HG03520 (cell line): ENCODE results near the gene FOXL1.

ENCODE experiments used
- ATAC-seq: cut with Tn5 transposase; IDR thresholded peaks from one replicate; pipeline ENCODE4 v1.9.1; 2021; ENCODE audit warnings: mild to moderate bottlenecking, moderate library complexity; ENCODE audit not compliant: unreplicated experiment

Gene FOXL1

GRCh38 chr16:86598607-86599565 lies 20.5 kb downstream of the FOXL1 start:
- no peak for ATAC-seq

DNA sequence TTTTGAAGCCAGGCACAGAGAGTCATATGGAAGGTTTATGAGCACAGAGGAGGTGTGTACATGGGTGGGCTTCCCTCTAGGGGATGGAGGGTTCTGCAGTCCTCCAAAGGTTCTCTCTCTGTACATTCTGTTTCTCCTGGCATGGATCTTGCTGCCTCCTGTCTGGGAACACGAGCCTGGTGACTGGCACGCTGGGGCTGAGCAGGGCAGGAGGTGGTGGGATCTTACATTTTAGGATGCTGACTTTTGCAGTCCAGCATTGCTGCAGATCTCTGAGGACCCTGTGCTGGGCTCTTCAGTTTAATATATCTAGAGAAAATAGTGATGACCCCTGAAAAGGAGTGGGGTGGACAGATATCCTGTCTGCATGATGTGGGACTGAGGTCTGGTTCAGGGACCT lies 23.0 kb downstream of the FOXL1 start:
- no peak for ATAC-seq

DNA sequence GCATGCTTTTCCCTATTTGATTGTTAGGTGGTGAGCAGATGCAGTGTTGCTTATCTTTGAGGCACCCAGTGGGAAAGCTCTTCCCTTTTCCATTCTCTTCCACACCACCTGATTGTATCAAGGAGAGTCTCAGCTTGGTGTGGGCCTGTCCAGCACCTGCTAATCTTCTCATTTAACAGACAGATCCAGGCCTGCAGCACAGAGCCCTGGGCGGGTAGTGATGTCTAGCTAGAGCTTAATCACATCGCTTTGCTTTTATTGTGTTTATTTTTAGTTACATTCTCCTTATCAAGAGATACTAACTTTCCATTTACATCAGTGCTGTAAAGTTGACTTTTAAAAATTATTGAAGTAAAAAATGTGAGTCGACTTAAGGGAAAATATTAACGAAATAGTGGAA lies 24.2 kb downstream of the FOXL1 start:
- no peak for ATAC-seq

DNA sequence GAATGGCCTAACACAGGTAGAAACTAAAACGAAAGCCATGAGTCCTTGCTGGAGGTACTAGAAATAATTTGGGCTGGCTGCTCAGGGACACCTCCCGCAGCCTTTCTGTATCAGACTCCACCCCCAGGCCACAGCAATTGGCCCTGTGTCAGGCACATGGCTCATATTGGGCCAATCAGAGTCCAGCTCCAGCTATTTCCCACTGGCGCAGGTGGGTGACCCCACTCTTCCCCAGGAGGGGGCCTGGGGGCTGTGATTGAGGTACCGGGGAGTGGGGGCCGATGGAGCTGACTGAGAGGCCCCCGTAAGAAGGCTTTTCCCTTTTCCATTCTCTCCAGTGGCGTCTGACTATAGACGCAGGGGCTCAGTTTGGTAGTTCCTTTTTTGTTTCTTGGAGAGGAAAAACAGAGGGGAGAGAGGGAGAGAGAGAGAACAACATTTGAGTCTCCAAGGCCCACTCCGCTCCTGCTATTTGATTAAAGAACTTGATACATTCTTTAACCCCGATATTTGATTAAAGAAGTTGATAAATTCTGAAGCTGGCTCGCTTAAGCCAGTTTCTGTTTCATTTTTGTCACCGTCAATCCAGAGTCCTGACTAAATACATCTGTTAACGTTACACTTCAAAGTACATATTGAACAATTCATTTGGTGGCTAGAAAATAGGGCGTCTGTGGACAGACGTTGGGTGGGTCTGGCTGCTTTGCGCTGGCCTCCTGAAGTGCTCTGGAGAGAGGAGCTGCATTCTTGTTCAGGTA lies 26.3 kb downstream of the FOXL1 start:
- ATAC-seq = no peak

DNA sequence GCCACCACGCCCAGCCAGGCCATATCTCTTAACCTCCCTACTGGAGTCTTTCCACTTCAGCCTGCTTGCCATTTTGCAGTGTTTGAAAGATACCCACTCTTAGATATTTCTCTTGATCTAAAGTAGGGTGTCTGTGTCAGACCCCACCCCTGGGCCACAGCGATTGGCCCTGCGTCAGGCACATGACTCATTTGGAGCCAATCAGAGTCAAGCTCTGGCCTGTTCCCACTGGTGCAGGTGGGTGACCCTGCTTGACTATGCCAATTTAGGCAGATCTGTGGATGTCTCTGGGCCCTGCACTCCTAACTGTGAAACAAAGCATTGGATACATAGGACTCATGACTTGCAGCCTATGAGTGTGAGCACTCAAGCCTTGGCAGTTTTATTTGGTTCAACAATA lies 27.6 kb downstream of the FOXL1 start:
- ATAC-seq = no peak

DNA sequence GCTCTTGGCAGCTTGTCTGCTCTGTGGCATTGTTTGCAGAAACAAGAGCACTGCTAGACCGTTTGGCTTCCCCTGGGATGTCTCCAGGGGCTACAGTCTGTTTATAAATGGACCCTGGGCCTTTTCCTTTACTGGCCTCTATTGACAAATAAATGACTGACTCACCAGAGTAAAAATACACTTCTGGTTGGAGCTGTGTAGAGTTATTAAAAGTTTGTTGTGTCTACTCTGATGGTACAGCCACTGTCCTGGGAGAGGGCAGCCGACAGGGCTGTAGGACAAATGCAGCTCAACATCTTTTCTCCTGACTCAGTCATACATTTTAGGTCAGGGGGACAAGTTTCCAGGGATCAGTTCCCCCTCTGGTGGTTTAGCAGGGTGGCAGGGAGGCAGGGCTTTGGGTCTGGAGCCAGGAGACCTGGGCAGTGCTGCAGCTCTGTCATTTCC lies 30.0 kb downstream of the FOXL1 start:
- no peak for ATAC-seq

GRCh38 chr16:86609115-86609514 lies 30.8 kb downstream of the FOXL1 start:
- ATAC-seq = no peak

GRCh38 chr16:86609661-86610060 lies 31.3 kb downstream of the FOXL1 start:
- no peak for ATAC-seq

DNA sequence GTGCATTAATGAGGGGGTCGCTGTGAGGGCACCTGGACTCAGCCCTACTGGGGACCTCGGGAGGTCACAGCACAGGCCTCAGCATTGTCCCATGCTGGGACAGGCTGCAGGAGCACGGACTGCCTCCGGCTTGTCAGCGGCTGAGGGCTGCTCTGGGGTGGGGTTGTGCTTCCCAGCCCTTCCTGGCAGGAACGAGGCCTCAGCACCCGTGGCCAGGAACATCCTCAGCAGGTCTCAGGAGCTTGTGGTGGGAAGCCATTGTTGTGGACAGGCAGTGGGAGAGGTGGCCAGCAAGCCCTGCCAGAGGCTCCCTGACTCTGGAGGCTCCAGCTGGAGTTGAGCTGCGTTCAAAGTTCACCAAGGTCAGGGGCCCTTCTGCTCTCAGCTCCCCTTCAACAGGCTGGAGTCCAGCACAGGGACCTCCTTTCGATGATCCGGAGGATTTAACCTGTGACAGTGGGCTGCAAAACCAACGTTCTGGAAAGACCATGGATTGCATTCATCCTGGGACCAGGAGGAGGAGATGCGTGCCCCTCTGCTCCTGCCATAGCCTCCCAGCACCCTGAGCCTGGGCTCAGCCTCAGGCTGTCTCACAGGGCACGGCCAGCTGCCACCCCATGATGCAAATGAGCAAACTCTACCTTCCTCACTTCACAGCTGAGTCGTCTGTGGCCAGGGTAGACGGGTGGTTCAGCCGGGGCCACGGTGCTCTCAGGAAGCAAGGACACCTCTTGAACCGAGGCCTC lies 32.6 kb downstream of the FOXL1 start:
- no peak for ATAC-seq

GRCh38 chr16:86611525-86611855 lies 33.1 kb downstream of the FOXL1 start:
- no peak for ATAC-seq

DNA sequence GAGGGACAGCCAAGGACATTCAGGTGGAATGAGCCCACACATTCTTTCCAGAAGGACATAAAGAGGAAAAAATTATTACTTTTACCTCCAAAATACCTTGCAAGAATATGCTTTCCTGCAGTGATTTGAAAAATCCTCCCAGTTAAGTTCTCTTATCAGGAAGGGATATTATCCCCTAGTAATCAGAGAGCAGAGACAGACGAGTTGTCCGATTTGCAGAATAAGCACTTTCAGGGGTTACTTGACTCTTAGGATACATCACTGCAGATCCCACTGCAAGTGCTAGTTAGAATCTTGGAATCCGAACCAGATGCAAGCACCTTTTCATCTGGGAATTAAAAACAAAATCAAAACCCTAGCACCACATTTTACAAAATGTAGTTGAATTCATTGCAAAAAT lies 33.6 kb downstream of the FOXL1 start:
- ATAC-seq = no peak

- no peak for ATAC-seq
Measured at GRCh38 chr16:86614699-86615098, 36.4 kb downstream of the FOXL1 start.

DNA sequence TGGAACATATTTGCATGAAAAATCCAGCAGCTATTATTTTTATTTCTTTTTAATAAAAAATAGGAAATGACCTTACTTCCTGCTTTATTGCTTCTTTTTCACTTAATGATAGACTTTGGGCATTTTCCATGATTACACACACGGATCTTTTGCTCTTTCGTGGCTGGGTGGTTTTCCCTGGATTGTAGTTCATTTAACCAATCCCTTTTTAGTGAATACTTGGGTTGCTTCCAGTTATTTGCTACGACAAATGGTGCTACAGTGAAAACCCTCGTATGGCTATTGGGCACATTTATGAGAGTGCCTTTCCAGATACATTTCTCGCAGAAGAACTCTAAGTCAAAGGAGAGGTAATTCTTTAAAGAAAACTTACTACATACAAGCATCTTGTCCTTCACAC lies 38.6 kb downstream of the FOXL1 start:
- ATAC-seq = no peak

GRCh38 chr16:86618431-86619238 lies 40.3 kb downstream of the FOXL1 start:
- no peak for ATAC-seq

DNA sequence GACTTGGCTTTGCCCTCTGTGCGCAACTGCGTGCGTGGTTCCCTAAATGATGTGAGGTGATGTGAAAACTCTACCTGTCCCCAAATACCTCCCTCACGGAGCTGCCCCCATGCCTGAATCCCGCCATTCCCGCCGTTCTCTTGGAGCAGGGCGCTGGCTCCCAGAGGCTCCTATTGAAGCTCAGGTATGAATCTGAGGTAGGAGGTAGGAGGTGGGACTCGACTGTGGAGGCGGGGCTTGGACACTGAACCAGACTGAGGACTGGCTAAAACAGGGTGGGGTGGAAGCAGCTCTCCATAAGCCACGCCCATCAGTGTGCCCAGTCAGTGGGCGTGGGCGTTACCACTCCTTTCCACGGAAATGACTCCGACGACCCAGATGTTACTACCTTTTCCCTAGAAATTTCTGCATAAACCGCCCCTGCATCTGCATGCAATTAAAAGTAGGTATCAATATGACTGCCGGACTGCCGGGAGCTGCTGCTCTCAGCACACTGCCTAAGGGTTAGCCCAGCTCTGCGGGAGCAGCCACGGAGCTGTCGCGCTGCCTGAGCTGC lies 41.0 kb downstream of the FOXL1 start:
- ATAC-seq = no peak

- no peak for ATAC-seq
Measured at GRCh38 chr16:86620184-86620583, 41.8 kb downstream of the FOXL1 start.

- no peak for ATAC-seq
Measured at GRCh38 chr16:86621966-86622365, 43.6 kb downstream of the FOXL1 start.

GRCh38 chr16:86622700-86623615 lies 44.6 kb downstream of the FOXL1 start:
- ATAC-seq = no peak

- ATAC-seq = no peak
Measured at GRCh38 chr16:86625029-86625428, 46.7 kb downstream of the FOXL1 start.
